ENCODE data around the gene ADGRL1.
A peak's percentile ranks its signal among the peaks of the same experiment; 100 is the strongest.
"Not testable (repeated sequence)": the region's sequence is repeated elsewhere in the genome, so short reads cannot be mapped to it uniquely, and the experiment has no call there.

GRCh38 chr19:14205452-14206287, at the start of gene ADGRL1:
- TF ChIP-seq, protein P1, sequence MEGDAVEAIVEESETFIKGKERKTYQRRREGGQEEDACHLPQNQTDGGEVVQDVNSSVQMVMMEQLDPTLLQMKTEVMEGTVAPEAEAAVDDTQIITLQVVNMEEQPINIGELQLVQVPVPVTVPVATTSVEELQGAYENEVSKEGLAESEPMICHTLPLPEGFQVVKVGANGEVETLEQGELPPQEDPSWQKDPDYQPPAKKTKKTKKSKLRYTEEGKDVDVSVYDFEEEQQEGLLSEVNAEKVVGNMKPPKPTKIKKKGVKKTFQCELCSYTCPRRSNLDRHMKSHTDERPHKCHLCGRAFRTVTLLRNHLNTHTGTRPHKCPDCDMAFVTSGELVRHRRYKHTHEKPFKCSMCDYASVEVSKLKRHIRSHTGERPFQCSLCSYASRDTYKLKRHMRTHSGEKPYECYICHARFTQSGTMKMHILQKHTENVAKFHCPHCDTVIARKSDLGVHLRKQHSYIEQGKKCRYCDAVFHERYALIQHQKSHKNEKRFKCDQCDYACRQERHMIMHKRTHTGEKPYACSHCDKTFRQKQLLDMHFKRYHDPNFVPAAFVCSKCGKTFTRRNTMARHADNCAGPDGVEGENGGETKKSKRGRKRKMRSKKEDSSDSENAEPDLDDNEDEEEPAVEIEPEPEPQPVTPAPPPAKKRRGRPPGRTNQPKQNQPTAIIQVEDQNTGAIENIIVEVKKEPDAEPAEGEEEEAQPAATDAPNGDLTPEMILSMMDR (conservative IDR thresholded peaks at IDR 0.05 in 1 of 2, IDR thresholded peaks at IDR 0.05 in 1 of 2; ENCODE audit: extremely low read depth in 1 of 2, insufficient read depth in 1 of 2, low read depth in 1 of 2, low read length in 2 of 2): not testable (repeated sequence)
- TF ChIP-seq EZH2 (IDR thresholded peaks at IDR 0.05; ENCODE audit: borderline replicate concordance, low read length): peak; percentile 44

Measured in mammary epithelial cell (primary cell).